Measurements from ENCODE around the gene ARRDC4. TPM values are rescaled to one million over a fixed set of nuclear protein-coding genes. Genes with fewer than 3 reads are reported as not detected.

The ARRDC4 gene
- polyA plus RNA-seq, 1 donor from 2014 or later, result 39.7 TPM

DNA sequence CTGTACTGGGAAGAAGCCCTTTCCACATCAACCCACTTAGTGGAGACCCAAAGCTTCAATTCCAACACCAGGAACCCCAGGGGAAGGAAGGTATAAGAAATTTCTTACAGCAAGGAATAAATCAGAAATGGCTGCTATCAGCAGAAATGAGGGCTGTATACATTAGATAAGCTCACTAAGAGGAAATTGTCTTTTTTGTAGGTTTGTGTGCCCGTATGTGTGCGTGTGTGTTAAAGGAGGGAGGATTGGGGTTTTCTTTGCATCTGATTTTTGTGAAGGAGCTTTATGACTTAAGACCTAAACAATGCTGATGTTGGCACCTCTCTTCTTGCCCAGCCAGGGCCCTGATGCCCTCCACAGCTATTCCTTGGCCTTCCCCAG is 18.6 kb downstream of the ARRDC4 start:
- no peak overlapping the region for H2AFZ ChIP-seq (ENCODE audit: low read depth, low read length)
- H3K4me3 ChIP-seq (ENCODE audit: low read length), result no peak overlapping the region
- no peaks in the 10 kb centered on the region for H3K27me3 ChIP-seq (ENCODE audit: insufficient read depth, low read depth, low read length)
- no peaks in the 10 kb centered on the region for H3K36me3 ChIP-seq (ENCODE audit: insufficient read depth, low read length)
- H3F3A ChIP-seq (ENCODE audit: insufficient read depth, low read length, poor library complexity, severe bottlenecking), result no peaks in the 10 kb centered on the region
- H4K20me1 ChIP-seq (ENCODE audit: insufficient read depth), result no peaks in the 10 kb centered on the region
- TF ChIP-seq MXI1 (conservative IDR thresholded peaks at IDR 0.05; ENCODE audit: poor library complexity, severe bottlenecking) (no peak), EP300 (conservative IDR thresholded peaks at IDR 0.05; ENCODE audit: poor library complexity, severe bottlenecking) (no peak), TAF1 (IDR thresholded peaks at IDR 0.05; ENCODE audit: low read depth) (no peak), SMC3 (conservative IDR thresholded peaks at IDR 0.05; ENCODE audit: poor library complexity) (no peak), RAD21 (conservative IDR thresholded peaks at IDR 0.05) (no peak)
- TF ChIP-seq, protein P1, sequence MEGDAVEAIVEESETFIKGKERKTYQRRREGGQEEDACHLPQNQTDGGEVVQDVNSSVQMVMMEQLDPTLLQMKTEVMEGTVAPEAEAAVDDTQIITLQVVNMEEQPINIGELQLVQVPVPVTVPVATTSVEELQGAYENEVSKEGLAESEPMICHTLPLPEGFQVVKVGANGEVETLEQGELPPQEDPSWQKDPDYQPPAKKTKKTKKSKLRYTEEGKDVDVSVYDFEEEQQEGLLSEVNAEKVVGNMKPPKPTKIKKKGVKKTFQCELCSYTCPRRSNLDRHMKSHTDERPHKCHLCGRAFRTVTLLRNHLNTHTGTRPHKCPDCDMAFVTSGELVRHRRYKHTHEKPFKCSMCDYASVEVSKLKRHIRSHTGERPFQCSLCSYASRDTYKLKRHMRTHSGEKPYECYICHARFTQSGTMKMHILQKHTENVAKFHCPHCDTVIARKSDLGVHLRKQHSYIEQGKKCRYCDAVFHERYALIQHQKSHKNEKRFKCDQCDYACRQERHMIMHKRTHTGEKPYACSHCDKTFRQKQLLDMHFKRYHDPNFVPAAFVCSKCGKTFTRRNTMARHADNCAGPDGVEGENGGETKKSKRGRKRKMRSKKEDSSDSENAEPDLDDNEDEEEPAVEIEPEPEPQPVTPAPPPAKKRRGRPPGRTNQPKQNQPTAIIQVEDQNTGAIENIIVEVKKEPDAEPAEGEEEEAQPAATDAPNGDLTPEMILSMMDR (IDR thresholded peaks at IDR 0.05; ENCODE audit: poor library complexity, severe bottlenecking), result no peak
- H3K27ac ChIP-seq (ENCODE audit: low read length), result no peak overlapping the region
- H3K79me2 ChIP-seq (replicated peaks; ENCODE audit: insufficient read depth, low read length), result no peaks in the 10 kb centered on the region
- H3K9ac ChIP-seq (ENCODE audit: low read length), result no peak overlapping the region
- no peaks in the 10 kb centered on the region for H3K9me3 ChIP-seq (ENCODE audit: low read length)
- H3K4me2 ChIP-seq (ENCODE audit: low read length), result no peak overlapping the region
- H3K9me2 ChIP-seq (ENCODE audit: insufficient read depth, low read length), result no peaks in the 10 kb centered on the region

DNA sequence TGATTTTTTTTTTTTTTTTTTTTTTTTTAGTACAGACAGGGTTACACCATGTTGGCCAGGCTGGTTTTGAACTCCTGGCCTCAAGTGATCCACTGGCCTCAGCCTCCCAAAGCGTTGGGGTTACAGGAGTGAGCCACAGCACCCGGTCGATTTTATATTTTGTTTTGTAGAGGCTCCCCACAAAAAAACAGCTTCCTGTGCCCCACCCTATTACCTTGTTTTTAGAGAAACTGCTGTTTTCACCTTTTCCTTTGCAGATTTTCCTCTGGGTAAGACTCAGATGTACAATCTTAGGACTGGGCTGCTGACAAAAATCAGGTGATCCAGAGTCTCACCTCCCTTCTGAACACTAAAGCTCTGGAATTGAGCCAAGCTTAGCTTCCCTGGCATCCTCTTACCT is 20.6 kb downstream of the ARRDC4 start:
- no peak overlapping the region for H3K9ac ChIP-seq (ENCODE audit: low read length)
- H4K20me1 ChIP-seq (ENCODE audit: insufficient read depth), result no peaks in the 10 kb centered on the region
- no peaks in the 10 kb centered on the region for H3K9me3 ChIP-seq (ENCODE audit: low read length)
- no peak overlapping the region for H3K4me2 ChIP-seq (ENCODE audit: low read length)
- TF ChIP-seq, protein P2, sequence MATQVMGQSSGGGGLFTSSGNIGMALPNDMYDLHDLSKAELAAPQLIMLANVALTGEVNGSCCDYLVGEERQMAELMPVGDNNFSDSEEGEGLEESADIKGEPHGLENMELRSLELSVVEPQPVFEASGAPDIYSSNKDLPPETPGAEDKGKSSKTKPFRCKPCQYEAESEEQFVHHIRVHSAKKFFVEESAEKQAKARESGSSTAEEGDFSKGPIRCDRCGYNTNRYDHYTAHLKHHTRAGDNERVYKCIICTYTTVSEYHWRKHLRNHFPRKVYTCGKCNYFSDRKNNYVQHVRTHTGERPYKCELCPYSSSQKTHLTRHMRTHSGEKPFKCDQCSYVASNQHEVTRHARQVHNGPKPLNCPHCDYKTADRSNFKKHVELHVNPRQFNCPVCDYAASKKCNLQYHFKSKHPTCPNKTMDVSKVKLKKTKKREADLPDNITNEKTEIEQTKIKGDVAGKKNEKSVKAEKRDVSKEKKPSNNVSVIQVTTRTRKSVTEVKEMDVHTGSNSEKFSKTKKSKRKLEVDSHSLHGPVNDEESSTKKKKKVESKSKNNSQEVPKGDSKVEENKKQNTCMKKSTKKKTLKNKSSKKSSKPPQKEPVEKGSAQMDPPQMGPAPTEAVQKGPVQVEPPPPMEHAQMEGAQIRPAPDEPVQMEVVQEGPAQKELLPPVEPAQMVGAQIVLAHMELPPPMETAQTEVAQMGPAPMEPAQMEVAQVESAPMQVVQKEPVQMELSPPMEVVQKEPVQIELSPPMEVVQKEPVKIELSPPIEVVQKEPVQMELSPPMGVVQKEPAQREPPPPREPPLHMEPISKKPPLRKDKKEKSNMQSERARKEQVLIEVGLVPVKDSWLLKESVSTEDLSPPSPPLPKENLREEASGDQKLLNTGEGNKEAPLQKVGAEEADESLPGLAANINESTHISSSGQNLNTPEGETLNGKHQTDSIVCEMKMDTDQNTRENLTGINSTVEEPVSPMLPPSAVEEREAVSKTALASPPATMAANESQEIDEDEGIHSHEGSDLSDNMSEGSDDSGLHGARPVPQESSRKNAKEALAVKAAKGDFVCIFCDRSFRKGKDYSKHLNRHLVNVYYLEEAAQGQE (IDR thresholded peaks at IDR 0.05; ENCODE audit: borderline replicate concordance), result no peak
- no peak for TF ChIP-seq SMC3 (conservative IDR thresholded peaks at IDR 0.05; ENCODE audit: poor library complexity)
- no peak for TF ChIP-seq POLR2AphosphoS5 (IDR thresholded peaks at IDR 0.05)
- no peak for TF ChIP-seq EP300 (conservative IDR thresholded peaks at IDR 0.05; ENCODE audit: poor library complexity, severe bottlenecking)
- H3K4me3 ChIP-seq (ENCODE audit: low read length), result no peak overlapping the region
- no peaks in the 10 kb centered on the region for H3F3A ChIP-seq (ENCODE audit: insufficient read depth, low read length, poor library complexity, severe bottlenecking)
- H3K9me2 ChIP-seq (ENCODE audit: insufficient read depth, low read length), result no peaks in the 10 kb centered on the region
- no peak overlapping the region for H3K27ac ChIP-seq (ENCODE audit: low read length)
- no peak overlapping the region for H2AFZ ChIP-seq (ENCODE audit: low read depth, low read length)
- no peaks in the 10 kb centered on the region for H3K36me3 ChIP-seq (ENCODE audit: insufficient read depth, low read length)
- no peaks in the 10 kb centered on the region for H3K27me3 ChIP-seq (ENCODE audit: insufficient read depth, low read depth, low read length)
- H3K79me2 ChIP-seq (replicated peaks; ENCODE audit: insufficient read depth, low read length), result no peaks in the 10 kb centered on the region

DNA sequence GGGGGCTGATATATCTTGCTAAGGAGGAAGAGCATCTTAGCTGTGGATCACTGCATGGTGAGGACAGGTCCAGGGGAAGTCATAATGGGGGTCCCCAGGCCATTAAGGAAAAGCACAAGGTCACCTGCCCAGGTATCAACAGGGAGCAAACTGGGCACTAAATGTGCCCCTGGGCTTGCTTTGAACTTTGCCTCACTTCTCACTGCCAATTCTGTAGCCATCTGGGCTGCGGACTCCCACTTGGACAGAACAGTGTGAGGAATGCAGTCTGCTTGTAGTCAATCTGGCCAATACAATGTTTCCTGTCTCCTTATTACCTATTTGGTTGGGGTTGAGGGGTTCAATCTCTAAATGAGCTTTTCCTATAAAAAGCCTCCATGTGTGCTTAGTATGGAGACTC is 21.3 kb downstream of the ARRDC4 start:
- Histone ChIP-seq H3K27me3 (ENCODE audit: insufficient read depth, low read depth, low read length) (no peaks in the 10 kb centered on the region), H4K20me1 (ENCODE audit: insufficient read depth) (no peaks in the 10 kb centered on the region), H3K36me3 (ENCODE audit: insufficient read depth, low read length) (no peaks in the 10 kb centered on the region), H3K9ac (ENCODE audit: low read length) (no peak overlapping the region), H3K4me3 (ENCODE audit: low read length) (no peak overlapping the region), H3K27ac (ENCODE audit: low read length) (no peak overlapping the region), H3K79me2 (replicated peaks; ENCODE audit: insufficient read depth, low read length) (no peaks in the 10 kb centered on the region), H3K4me2 (ENCODE audit: low read length) (no peak overlapping the region), H3K9me2 (ENCODE audit: insufficient read depth, low read length) (no peaks in the 10 kb centered on the region), H2AFZ (ENCODE audit: low read depth, low read length) (no peak overlapping the region), H3K9me3 (ENCODE audit: low read length) (no peaks in the 10 kb centered on the region), H3F3A (ENCODE audit: insufficient read depth, low read length, poor library complexity, severe bottlenecking) (no peaks in the 10 kb centered on the region)
- TF ChIP-seq, protein P2 (IDR thresholded peaks at IDR 0.05; ENCODE audit: borderline replicate concordance), result no peak
- TF ChIP-seq TAF1 (IDR thresholded peaks at IDR 0.05; ENCODE audit: low read depth), result no peak
- no peak for TF ChIP-seq EP300 (conservative IDR thresholded peaks at IDR 0.05; ENCODE audit: poor library complexity, severe bottlenecking)
- TF ChIP-seq POLR2AphosphoS5 (IDR thresholded peaks at IDR 0.05), result no peak
- no peak for TF ChIP-seq SMC3 (conservative IDR thresholded peaks at IDR 0.05; ENCODE audit: poor library complexity)
- TF ChIP-seq RAD21 (conservative IDR thresholded peaks at IDR 0.05), result no peak
- TF ChIP-seq MXI1 (conservative IDR thresholded peaks at IDR 0.05; ENCODE audit: poor library complexity, severe bottlenecking), result no peak
- TF ChIP-seq EZH2 (IDR thresholded peaks at IDR 0.05; ENCODE audit: borderline replicate concordance, insufficient read depth, low read length, poor library complexity, severe bottlenecking), result no peak
- TF ChIP-seq, protein P1 (IDR thresholded peaks at IDR 0.05; ENCODE audit: poor library complexity, severe bottlenecking), result no peak
